SH-SY5Y (cell line): Measurements from ENCODE around the gene VTI1A.

Source experiments
- GATA2 ChIP-seq: IDR thresholded peaks from 2 replicates; pipeline ENCODE4 v1.6.1; 2011; ENCODE audit warnings: mild to moderate bottlenecking, low read depth, low read length
- GATA3 ChIP-seq: IDR thresholded peaks from 2 replicates; pipeline ENCODE4 v1.6.1; 2011; ENCODE audit warnings: low read depth, mild to moderate bottlenecking, low read length, moderate library complexity

VTI1A gene

DNA sequence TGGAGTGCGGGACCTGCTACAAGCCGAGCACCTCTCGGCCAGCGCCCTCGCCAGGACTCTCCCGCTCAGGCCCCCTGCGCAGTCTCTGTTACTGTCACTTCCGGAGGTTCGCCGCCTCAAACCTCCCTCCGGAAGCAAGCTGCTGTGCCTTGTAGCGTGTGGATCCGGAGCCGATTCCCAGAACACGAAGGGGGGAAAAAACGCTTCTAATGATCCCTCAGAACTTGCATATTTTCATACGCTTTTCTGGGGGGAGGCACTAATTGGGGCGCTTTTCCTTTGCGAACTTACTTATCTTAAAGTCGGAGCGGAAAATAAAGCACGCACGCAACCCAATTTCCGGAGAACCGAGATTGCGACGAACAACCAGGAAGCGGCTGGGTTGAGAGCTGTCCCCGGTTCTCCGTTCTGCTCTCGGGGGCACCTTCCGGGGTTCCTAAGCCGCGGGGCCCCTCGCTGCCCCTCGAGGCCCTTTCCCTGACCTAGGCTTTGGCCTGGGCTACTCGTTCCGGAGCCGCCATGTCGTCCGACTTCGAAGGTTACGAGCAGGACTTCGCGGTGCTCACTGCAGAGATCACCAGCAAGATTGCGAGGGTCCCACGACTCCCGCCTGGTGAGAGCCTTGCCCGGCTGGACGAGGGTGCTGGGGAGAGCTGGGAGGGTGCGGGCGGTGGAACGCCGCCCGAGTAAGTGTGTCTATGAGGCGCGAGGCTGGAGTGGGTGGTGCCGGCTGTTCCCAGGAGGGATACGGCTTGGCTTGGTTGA is at the start of gene VTI1A, which contains the start of gene ZDHHC6:
Gene VTI1A (plus strand): TSS at position 361 of the 765 bp plus-strand sequence. CDS start 159 bp downstream, at position 520.
Gene ZDHHC6 (minus strand): TSS at position 60 of the 765 bp plus-strand sequence. CDS start 1,478 bp downstream, outside the sequence.
- TF ChIP-seq GATA2 (peak; percentile 89), GATA3 (no peak)

GRCh38 chr10:112397592-112397991 is 49.4 kb upstream of the VTI1A start:
- no peak for TF ChIP-seq GATA2
- no peak for TF ChIP-seq GATA3

GRCh38 chr10:112402917-112403316 is 44.1 kb upstream of the VTI1A start:
- no peak for TF ChIP-seq GATA2
- no peak for TF ChIP-seq GATA3

GRCh38 chr10:112404617-112405016 is 42.4 kb upstream of the VTI1A start:
- TF ChIP-seq GATA3 = no peak
- no peak for TF ChIP-seq GATA2

- TF ChIP-seq GATA2 (no peak), GATA3 (no peak)
Measured at GRCh38 chr10:112407696-112408095, 39.3 kb upstream of the VTI1A start.

DNA sequence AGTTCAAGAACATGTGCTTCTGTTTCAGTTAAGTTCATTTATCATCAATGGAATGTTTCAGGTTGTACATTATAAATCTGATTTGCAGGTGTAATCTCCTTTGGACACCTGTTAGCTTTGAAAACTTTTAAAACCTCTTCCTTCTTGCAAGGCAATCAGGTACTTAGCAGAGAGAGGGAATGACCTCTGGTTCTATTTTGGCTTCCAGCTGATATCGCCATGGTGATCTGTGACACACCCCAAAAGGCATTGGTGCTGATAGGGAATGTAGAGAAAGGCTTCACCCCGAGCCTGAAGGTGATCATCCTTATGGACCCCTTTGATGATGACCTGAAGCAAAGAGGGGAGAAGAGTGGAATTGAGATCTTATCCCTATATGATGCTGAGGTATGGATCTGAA is 37.7 kb upstream of the VTI1A start:
- TF ChIP-seq GATA2 (no peak), GATA3 (no peak)

- TF ChIP-seq GATA2 = no peak
- TF ChIP-seq GATA3 = no peak
Measured at GRCh38 chr10:112409755-112410154, 37.3 kb upstream of the VTI1A start.

DNA sequence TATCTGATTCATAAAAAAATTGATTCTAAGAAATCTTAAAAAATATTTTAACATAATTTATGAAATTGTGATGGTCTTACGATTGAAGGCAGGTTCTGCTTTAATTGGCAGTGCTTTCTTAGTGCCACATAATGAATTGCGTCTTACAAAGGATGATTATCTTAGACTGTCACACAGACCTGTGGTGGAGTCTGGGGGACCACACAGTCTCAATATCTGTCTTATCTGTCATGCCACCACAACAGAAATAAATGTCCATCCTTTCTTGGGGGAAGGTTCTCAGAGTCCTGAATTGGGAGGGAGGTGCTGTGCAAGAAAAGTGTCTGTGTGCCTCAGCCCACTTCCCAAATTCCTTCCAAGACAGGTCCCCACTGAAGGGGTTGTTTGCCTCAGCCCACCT is 34.3 kb upstream of the VTI1A start:
- TF ChIP-seq GATA2 = no peak
- TF ChIP-seq GATA3 = no peak

DNA sequence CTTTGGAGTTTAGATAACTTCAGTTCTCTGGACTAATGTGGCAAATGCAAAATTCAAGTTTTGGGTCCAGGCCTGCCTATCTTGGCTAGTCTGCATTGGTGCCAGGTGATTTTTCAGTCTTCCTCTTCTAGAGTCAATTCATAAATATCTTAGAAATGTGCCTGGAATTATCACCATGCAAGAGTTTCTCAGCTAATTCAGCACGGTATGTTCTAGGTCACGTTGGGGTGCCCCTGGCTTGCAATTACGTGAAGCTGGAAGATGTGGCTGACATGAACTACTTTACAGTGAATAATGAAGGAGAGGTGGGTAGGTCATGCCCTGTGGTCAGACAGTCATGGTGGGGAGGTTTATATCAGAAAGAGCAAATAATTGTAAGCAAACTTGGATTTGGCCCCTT is 25.3 kb upstream of the VTI1A start:
- TF ChIP-seq GATA3 = no peak
- TF ChIP-seq GATA2 = no peak

DNA sequence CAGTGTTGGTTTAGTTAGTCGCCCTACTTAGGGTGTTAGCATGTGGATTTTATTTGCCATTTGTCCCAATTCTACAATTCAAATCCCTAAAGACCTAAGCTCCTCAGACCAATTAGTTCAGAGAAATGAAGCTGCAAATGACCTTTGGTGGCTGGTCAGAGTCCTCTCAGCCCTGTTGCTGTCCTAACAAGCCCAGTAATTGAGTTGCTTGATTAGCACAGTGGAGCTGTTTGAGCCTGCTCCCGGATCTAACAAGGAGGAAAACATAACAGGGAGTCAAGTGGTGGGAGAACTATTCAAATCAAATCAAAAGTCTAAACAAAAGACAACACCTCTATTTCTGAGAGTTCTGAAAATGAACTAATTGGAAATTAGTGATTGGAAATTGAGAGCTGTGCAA is 22.4 kb upstream of the VTI1A start:
- no peak for TF ChIP-seq GATA3
- TF ChIP-seq GATA2 = no peak

- TF ChIP-seq GATA2 (no peak), GATA3 (no peak)
Measured at GRCh38 chr10:112426111-112426510, 20.9 kb upstream of the VTI1A start.

DNA sequence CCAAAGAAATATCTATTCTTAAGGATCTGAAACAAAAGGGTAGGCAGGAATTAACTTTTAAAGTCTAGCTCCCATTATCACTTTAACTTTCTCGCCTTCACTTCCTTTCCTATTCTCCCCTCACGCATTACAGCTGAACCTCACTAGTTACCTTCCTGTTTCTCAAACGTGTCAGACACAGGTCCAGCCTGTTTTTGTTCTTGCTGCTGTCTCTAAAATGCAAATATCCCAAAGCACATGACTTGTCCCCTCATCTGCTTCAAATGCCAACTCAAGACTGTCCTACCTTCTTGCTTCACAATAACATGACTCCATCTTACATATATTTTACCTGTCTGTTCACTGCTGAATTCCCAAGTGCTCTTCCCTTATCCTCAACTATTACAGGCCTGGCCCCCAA is 17.9 kb upstream of the VTI1A start:
- no peak for TF ChIP-seq GATA3
- TF ChIP-seq GATA2 = no peak

- TF ChIP-seq GATA3 = no peak
- no peak for TF ChIP-seq GATA2
Measured at GRCh38 chr10:112429654-112430230, 17.3 kb upstream of the VTI1A start.

- TF ChIP-seq GATA2 (no peak), GATA3 (no peak)
Measured at GRCh38 chr10:112433136-112433535, 13.9 kb upstream of the VTI1A start.

- no peak for TF ChIP-seq GATA2
- TF ChIP-seq GATA3 = no peak
Measured at GRCh38 chr10:112434988-112435619, 11.9 kb upstream of the VTI1A start.
